Uterus (tissue), 4 donors: ENCODE data around the gene RPL10A. TPM values are rescaled to one million over a fixed set of nuclear protein-coding genes. Genes with fewer than 3 reads are reported as not detected.

Source experiments
- DNase-seq, 2 donors: peaks; one replicate each; pipeline ENCODE4 v3.0.0-alpha.2; 2019 to 2020
- H3K27ac ChIP-seq, 2 donors: fragments of 200-600 bp; sonication (generic); 1 replicate in 1 of 2; 2 replicates in 1 of 2; pipeline ENCODE4 v1.5.1; 2016 to 2018
- H3K27me3 ChIP-seq, 2 donors: fragments of 200-600 bp; sonication (generic); one replicate each; pipeline ENCODE4 v1.5.1; 2018 to 2019; ENCODE audit warnings: control low read depth in 1 of 2
- H3K36me3 ChIP-seq, 2 donors: fragments of 200-600 bp; sonication (generic); one replicate each; pipeline ENCODE4 v1.5.1; 2019; ENCODE audit warnings: control low read depth in 1 of 2
- H3K4me1 ChIP-seq, 2 donors: fragments of 200-600 bp; sonication (generic); one replicate each; pipeline ENCODE4 v1.5.1; 2018 to 2019; ENCODE audit warnings: control low read depth in 1 of 2
- H3K4me3 ChIP-seq, 2 donors: fragments of 200-600 bp; sonication (generic); 1 replicate in 1 of 2; 2 replicates in 1 of 2; pipeline ENCODE4 v1.5.1; 2018 to 2019; ENCODE audit warnings: mild to moderate bottlenecking in 1 of 2
- H3K9me3 ChIP-seq, 2 donors: fragments of 200-600 bp; sonication (generic); one replicate each; pipeline ENCODE4 v1.5.1; 2019; ENCODE audit warnings: control low read depth in 1 of 2
- POLR2A ChIP-seq, 2 donors: fragments of 450-650 bp; IDR thresholded peaks; one replicate each; pipeline ENCODE4 v1.6.1; 2016; ENCODE audit warnings: antibody characterized with exemption in 2 of 2, mild to moderate bottlenecking in 1 of 2, moderate library complexity in 1 of 2
- intact Hi-C: fragments of 100-400 bp; cut with DNase I; formaldehyde crosslinking; loops from one replicate; pipeline ENCODE4 v1.15.1; 2023; ENCODE audit warnings: low total_unique reads
- total RNA-seq, 4 donors: library from RNA; depleted of rRNA in 3 of 4; stranded (reverse); fragments of >200 nt in 3 of 4; gene quantifications; one replicate each; pipeline versions ENCODE4 v1.1.0 to v1.2.4, GENCODE V29; 2014 to 2023
- TF ChIP-seq, protein P1 (sequence below), 4 experiments: fragments of 200-600 bp in 2 of 4; fragments of 450-650 bp in 2 of 4; sonication (generic) in 2 of 4; IDR thresholded peaks; one replicate each; pipeline ENCODE4 v1.5.1; 2016 to 2019; ENCODE audit warnings: antibody characterized with exemption in 4 of 4, mild to moderate bottlenecking in 2 of 4, moderate library complexity in 1 of 4
- donor health status: DM: yes; HTN: yes; CAD: no.

The RPL10A gene
- total RNA-seq, 4 donors from 2014 or later = 1,557 to 4,762 (median 2,904) TPM

DNA sequence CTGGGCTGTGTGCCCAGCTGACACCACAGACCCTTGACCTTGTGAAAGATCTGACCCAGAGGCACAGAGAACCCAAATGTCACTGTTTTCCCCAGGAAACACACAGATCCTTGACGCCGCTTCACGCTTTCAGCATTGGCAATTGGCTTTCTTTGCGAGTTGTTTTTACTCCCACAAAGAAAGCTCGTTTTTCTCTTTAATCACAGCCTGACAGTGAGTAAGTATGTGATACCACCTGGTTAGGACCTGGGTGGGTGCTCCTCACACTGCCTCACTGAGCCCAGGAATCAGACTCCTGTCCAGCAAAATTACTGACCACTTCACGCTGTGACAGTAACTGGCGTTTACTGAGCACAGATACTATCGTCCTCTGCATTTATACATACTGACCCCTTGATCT, 13.0 kb downstream of the RPL10A start:
- Histone ChIP-seq H3K4me3 (no peak overlapping the region), H3K27ac (peak overlapping the region; percentile 51 to 66), H3K36me3 (no peaks in the 10 kb centered on the region), H3K4me1 (peaks cover 0 to 19% of the 10 kb centered on the region in 2 donors), H3K27me3 (no peaks in the 10 kb centered on the region), H3K9me3 (no peaks in the 10 kb centered on the region)
- DNase-seq = no peak
- intact Hi-C loops = no loop called here
- no peak for TF ChIP-seq POLR2A (IDR thresholded peaks at IDR 0.05)
- TF ChIP-seq, protein P1, sequence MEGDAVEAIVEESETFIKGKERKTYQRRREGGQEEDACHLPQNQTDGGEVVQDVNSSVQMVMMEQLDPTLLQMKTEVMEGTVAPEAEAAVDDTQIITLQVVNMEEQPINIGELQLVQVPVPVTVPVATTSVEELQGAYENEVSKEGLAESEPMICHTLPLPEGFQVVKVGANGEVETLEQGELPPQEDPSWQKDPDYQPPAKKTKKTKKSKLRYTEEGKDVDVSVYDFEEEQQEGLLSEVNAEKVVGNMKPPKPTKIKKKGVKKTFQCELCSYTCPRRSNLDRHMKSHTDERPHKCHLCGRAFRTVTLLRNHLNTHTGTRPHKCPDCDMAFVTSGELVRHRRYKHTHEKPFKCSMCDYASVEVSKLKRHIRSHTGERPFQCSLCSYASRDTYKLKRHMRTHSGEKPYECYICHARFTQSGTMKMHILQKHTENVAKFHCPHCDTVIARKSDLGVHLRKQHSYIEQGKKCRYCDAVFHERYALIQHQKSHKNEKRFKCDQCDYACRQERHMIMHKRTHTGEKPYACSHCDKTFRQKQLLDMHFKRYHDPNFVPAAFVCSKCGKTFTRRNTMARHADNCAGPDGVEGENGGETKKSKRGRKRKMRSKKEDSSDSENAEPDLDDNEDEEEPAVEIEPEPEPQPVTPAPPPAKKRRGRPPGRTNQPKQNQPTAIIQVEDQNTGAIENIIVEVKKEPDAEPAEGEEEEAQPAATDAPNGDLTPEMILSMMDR (IDR thresholded peaks at IDR 0.05) = no peak

DNA sequence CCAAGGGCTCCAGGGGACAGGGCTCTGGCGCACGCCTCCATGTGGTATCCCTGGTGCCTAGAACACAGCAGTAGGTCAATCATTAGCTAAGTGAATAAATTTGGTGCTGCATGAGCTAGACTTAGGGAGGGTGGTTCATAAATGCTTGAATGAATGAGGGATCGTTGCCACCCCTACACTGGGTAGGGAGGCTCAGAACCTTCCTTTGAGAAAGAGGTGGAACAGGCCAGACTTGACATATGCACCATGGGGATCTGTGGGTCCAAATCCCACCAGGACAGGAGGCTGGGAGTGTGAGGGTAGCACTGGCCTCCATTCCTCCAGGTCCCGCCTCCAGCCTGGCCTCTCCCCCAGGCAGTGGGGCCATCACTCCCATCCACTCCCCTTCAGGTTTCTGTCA, 14.9 kb downstream of the RPL10A start:
- H3K36me3 ChIP-seq = no peaks in the 10 kb centered on the region
- intact Hi-C loops = no loop called here
- H3K4me3 ChIP-seq = no peak overlapping the region

DNA sequence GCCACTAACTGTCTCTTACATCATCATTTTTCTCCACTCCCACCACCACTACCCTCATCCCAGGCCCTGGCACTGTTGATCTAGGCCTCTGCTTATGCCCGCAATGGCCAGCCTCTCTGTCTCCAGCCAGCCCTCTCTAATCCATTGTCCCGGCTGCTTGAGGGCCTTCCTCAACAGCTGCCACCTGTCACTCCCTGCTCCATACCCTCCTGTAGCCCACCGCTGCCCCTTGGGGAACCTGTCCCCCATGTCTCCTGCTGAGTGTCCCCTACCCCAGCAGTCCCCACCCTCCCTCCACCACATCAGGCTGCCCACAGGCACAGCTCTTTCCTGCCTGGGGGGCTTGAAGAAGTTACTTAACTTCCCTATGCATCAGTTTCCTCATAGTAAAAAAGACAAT, 15.3 kb downstream of the RPL10A start:
- H3K4me3 ChIP-seq = no peak overlapping the region
- H3K4me1 ChIP-seq = peaks cover 11 to 33% of the 10 kb centered on the region in 2 donors
- H3K27ac ChIP-seq = peak overlapping the region; percentile 21 to 98
- H3K36me3 ChIP-seq = no peaks in the 10 kb centered on the region
- intact Hi-C loops = no loop called here
- no peaks in the 10 kb centered on the region for H3K9me3 ChIP-seq
- DNase-seq = no peak
- H3K27me3 ChIP-seq = no peaks in the 10 kb centered on the region
- no peak for TF ChIP-seq POLR2A (IDR thresholded peaks at IDR 0.05)
- TF ChIP-seq, protein P1 (IDR thresholded peaks at IDR 0.05) = no peak

More for the DNA sequence above, 14.9 kb downstream of the RPL10A start:
- TF ChIP-seq POLR2A (IDR thresholded peaks at IDR 0.05) = no peak
- TF ChIP-seq, protein P1 (IDR thresholded peaks at IDR 0.05) = no peak
- no peak for DNase-seq
- Histone ChIP-seq H3K27ac (peak overlapping the region; percentile 21 to 98), H3K9me3 (no peaks in the 10 kb centered on the region), H3K27me3 (no peaks in the 10 kb centered on the region), H3K4me1 (peaks cover 11 to 33% of the 10 kb centered on the region in 2 donors)

DNA sequence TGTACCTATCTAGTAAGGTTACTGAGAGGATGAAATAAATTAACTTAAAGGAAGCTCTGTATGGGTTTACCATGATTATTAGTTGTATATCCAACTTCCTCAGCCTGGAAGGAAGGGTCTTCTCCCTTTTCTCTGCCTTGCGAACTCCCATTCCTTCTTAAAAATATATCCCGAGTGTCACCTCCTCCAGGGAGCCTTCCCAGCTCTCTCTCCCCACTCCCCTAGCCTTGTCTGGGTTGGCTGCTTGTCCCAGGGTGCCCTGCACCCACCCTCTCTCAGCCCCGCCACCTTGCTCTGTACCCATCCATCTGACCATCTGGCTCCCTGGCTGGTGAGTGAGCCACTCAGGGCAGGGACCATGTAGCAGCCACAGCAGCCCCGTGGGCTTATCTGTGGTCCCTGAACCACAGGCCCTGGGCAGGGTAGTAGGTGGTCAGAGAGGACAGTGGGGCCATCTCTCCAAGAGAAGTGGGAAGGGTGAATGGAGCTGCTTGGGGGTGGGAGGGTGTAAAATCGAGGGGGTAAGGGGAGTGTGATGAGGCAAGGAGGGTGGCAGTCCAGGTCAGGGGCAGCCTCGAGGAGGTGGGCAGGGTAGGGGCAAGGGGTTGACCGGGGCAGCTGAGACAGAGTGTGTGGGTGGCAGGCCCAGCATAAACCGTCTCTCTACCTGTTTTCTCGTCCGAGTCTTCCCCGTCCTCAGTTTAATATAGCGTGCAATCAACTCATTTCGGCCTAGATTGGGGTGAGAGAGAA, 15.9 kb downstream of the RPL10A start:
- H3K9me3 ChIP-seq = no peaks in the 10 kb centered on the region
- peaks cover 11 to 33% of the 10 kb centered on the region in 2 donors for H3K4me1 ChIP-seq
- TF ChIP-seq, protein P1 (IDR thresholded peaks at IDR 0.05) = no peak
- TF ChIP-seq POLR2A (IDR thresholded peaks at IDR 0.05) = no peak
- intact Hi-C loops = no loop called here
- no peaks in the 10 kb centered on the region for H3K36me3 ChIP-seq
- peak overlapping the region; percentile 98 to 100 for H3K27ac ChIP-seq
- no peaks in the 10 kb centered on the region for H3K27me3 ChIP-seq
- no peak for DNase-seq
- no peak overlapping the region for H3K4me3 ChIP-seq

DNA sequence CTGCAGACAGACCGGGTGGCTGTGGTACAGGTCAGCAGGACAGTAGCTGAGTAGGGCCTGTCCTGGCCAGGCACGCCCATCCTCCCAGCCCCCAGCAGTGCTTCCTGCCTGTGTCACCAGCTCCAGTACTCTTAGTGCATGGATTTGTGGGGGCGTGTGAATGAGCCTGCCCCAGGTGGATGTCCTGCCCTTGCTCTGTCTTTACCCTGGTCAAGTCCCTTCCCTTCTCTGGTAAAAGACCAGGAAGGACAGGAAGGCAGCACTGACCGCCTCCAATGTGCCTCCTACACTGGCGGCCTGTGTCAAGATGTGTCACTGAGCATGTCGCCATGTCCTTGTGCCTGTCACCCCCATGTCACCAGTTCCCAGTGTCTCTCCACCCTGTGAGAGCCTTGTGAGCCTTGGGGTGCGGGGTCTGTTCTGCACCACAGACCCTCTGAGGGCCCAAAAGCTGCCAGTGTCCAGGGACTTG, 16.8 kb downstream of the RPL10A start:
- Histone ChIP-seq H3K4me1 (peaks cover 11 to 41% of the 10 kb centered on the region in 2 donors), H3K27ac (peak overlapping the region; percentile 98 to 100), H3K4me3 (no peak overlapping the region), H3K36me3 (no peaks in the 10 kb centered on the region), H3K27me3 (no peaks in the 10 kb centered on the region), H3K9me3 (no peaks in the 10 kb centered on the region)
- intact Hi-C loops = no loop called here
- DNase-seq = peak in 1 of 2 donors; percentile 22
- TF ChIP-seq, protein P1 (IDR thresholded peaks at IDR 0.05) = no peak
- no peak for TF ChIP-seq POLR2A (IDR thresholded peaks at IDR 0.05)
